H1 (cell line): ENCODE data around the gene TRIM44. TPM values are rescaled to one million over a fixed set of nuclear protein-coding genes. Genes with fewer than 3 reads are reported as not detected.

ENCODE experiments used
- FOSL1 ChIP-seq: IDR thresholded peaks from 2 replicates; pipeline ENCODE4 v1.6.1; 2011; ENCODE audit warnings: mild to moderate bottlenecking, low read depth, low read length, moderate library complexity; ENCODE audit not compliant: insufficient read depth
- MAFK ChIP-seq: IDR thresholded peaks from 2 replicates; pipeline ENCODE4 v1.6.1; 2012; ENCODE audit warnings: low read depth, mild to moderate bottlenecking, improper control_type of control experiment, low read length
- POLR2AphosphoS5 ChIP-seq: IDR thresholded peaks from 2 replicates; pipeline ENCODE4 v1.6.1; 2011; ENCODE audit warnings: low read depth, low read length
- POU5F1 ChIP-seq: IDR thresholded peaks from 2 replicates; pipeline ENCODE4 v1.6.1; 2011; ENCODE audit warnings: low read depth, mild to moderate bottlenecking, low read length, moderate library complexity
- TBP ChIP-seq: IDR thresholded peaks from 2 replicates; pipeline ENCODE4 v1.6.1; 2011; ENCODE audit warnings: low read depth, low read length, improper control_type of control experiment
- TCF12 ChIP-seq: IDR thresholded peaks from 2 replicates; pipeline ENCODE4 v1.6.1; 2011; ENCODE audit warnings: low read depth, mild to moderate bottlenecking, low read length
- polyA plus RNA-seq, 7 experiments: library from polyadenylated mRNA; depleted of rRNA in 3 of 7; stranded (reverse) in 5 of 7; unstranded in 2 of 7; fragments of >200 nt in 5 of 7; fragments of 200-250 nt in 2 of 7; gene quantifications; 1 replicate in 5 of 7; 2 replicates in 1 of 7; 4 replicates in 1 of 7; pipeline versions ENCODE4 v1.2.1 to v1.2.3, GENCODE V29; 2011 to 2013; ENCODE audit warnings: missing spikeins in 2 of 7, mixed read lengths in 2 of 7
- total RNA-seq: library from RNA; stranded (reverse); fragmentation: NEBNext Ultra II Directional; extraction: Animal tissue kit (Norgen Biotek cat#: 25700); gene quantifications from 2 replicates; pipeline ENCODE4 v1.2.1, GENCODE V29; 2021
- TF ChIP-seq, protein P1 (sequence below): fragments of 300-600 bp; sonication (generic); IDR thresholded peaks from 2 replicates; pipeline ENCODE4 v1.7.1; 2012; ENCODE audit warnings: low read length, moderate library complexity, mild to moderate bottlenecking, inconsistent platforms; ENCODE audit not compliant: insufficient replicate concordance
- TF ChIP-seq, protein P2 (sequence below): IDR thresholded peaks from 2 replicates; pipeline ENCODE4 v1.6.1; 2012; ENCODE audit warnings: inconsistent platforms
- TF ChIP-seq, protein P3 (sequence below): IDR thresholded peaks from 2 replicates; pipeline ENCODE4 v1.6.1; 2011; ENCODE audit warnings: low read length, improper control_type of control experiment

The TRIM44 gene
- total and polyA plus RNA-seq, 2 of the 8 experiments (the other 6 are each of a cell fraction or from before 2014, with no cell fraction given) = 13.9 to 34.4 TPM

DNA sequence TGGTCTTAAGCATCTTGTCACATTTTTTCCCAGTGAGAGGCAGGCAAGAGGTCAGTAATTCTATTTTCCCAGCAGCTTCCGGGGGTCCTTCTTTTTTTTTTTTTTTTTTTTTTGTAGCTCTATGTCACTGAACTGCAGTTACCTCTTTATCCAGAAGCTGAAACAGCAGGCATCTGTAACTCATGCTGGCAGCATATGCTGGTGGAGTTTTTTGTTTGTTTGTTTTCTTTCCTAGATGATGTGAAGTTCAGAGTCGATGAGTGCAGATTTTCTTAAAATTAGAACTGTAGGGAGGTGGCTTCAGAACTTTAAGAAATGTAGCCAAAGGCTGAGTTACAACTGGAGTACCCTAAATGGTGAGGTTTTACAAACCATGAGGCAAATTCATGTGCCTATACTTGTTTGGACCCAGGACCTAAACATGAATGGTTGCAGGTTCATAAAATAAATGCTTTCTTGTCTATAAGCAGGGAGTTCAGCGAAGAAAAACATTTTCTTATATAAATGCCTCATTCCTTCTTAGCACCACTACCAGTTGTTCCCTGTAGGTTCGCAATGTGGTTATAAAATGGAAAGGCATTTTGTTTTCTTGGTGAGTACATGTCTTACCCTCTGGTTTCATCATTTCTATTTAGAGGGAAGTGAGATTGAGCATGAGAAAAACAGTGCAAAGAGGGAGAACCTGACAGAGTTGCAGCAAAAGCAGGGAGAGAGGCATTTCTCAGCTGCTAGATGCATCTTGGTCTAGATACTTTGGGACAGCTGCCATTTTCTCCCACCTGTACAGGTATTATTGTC, 84.0 kb downstream of the TRIM44 start (continued):
- TF ChIP-seq, protein P1, sequence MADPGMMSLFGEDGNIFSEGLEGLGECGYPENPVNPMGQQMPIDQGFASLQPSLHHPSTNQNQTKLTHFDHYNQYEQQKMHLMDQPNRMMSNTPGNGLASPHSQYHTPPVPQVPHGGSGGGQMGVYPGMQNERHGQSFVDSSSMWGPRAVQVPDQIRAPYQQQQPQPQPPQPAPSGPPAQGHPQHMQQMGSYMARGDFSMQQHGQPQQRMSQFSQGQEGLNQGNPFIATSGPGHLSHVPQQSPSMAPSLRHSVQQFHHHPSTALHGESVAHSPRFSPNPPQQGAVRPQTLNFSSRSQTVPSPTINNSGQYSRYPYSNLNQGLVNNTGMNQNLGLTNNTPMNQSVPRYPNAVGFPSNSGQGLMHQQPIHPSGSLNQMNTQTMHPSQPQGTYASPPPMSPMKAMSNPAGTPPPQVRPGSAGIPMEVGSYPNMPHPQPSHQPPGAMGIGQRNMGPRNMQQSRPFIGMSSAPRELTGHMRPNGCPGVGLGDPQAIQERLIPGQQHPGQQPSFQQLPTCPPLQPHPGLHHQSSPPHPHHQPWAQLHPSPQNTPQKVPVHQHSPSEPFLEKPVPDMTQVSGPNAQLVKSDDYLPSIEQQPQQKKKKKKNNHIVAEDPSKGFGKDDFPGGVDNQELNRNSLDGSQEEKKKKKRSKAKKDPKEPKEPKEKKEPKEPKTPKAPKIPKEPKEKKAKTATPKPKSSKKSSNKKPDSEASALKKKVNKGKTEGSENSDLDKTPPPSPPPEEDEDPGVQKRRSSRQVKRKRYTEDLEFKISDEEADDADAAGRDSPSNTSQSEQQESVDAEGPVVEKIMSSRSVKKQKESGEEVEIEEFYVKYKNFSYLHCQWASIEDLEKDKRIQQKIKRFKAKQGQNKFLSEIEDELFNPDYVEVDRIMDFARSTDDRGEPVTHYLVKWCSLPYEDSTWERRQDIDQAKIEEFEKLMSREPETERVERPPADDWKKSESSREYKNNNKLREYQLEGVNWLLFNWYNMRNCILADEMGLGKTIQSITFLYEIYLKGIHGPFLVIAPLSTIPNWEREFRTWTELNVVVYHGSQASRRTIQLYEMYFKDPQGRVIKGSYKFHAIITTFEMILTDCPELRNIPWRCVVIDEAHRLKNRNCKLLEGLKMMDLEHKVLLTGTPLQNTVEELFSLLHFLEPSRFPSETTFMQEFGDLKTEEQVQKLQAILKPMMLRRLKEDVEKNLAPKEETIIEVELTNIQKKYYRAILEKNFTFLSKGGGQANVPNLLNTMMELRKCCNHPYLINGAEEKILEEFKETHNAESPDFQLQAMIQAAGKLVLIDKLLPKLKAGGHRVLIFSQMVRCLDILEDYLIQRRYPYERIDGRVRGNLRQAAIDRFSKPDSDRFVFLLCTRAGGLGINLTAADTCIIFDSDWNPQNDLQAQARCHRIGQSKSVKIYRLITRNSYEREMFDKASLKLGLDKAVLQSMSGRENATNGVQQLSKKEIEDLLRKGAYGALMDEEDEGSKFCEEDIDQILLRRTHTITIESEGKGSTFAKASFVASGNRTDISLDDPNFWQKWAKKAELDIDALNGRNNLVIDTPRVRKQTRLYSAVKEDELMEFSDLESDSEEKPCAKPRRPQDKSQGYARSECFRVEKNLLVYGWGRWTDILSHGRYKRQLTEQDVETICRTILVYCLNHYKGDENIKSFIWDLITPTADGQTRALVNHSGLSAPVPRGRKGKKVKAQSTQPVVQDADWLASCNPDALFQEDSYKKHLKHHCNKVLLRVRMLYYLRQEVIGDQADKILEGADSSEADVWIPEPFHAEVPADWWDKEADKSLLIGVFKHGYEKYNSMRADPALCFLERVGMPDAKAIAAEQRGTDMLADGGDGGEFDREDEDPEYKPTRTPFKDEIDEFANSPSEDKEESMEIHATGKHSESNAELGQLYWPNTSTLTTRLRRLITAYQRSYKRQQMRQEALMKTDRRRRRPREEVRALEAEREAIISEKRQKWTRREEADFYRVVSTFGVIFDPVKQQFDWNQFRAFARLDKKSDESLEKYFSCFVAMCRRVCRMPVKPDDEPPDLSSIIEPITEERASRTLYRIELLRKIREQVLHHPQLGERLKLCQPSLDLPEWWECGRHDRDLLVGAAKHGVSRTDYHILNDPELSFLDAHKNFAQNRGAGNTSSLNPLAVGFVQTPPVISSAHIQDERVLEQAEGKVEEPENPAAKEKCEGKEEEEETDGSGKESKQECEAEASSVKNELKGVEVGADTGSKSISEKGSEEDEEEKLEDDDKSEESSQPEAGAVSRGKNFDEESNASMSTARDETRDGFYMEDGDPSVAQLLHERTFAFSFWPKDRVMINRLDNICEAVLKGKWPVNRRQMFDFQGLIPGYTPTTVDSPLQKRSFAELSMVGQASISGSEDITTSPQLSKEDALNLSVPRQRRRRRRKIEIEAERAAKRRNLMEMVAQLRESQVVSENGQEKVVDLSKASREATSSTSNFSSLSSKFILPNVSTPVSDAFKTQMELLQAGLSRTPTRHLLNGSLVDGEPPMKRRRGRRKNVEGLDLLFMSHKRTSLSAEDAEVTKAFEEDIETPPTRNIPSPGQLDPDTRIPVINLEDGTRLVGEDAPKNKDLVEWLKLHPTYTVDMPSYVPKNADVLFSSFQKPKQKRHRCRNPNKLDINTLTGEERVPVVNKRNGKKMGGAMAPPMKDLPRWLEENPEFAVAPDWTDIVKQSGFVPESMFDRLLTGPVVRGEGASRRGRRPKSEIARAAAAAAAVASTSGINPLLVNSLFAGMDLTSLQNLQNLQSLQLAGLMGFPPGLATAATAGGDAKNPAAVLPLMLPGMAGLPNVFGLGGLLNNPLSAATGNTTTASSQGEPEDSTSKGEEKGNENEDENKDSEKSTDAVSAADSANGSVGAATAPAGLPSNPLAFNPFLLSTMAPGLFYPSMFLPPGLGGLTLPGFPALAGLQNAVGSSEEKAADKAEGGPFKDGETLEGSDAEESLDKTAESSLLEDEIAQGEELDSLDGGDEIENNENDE = no peak
- TF ChIP-seq POLR2AphosphoS5 (no peak), POU5F1 (no peak), FOSL1 (no peak), TCF12 (no peak), MAFK (no peak), TBP (no peak)
- TF ChIP-seq, protein P2, sequence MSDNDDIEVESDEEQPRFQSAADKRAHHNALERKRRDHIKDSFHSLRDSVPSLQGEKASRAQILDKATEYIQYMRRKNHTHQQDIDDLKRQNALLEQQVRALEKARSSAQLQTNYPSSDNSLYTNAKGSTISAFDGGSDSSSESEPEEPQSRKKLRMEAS = no peak
- TF ChIP-seq, protein P3, sequence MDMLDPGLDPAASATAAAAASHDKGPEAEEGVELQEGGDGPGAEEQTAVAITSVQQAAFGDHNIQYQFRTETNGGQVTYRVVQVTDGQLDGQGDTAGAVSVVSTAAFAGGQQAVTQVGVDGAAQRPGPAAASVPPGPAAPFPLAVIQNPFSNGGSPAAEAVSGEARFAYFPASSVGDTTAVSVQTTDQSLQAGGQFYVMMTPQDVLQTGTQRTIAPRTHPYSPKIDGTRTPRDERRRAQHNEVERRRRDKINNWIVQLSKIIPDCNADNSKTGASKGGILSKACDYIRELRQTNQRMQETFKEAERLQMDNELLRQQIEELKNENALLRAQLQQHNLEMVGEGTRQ = no peak
